IMR-90 (cell line): ENCODE results near the gene DBP. TPM values are rescaled to one million over a fixed set of nuclear protein-coding genes. Genes with fewer than 3 reads are reported as not detected.

Experiments used
- ATAC-seq: fragments of 200-7000 bp; cut with Tn5 transposase; 2 replicates; pipeline ENCODE4 v1.9.1; 2020; ENCODE audit warnings: low read depth, mild to moderate bottlenecking, moderate library complexity
- BruUV-seq: library from RNA; stranded (reverse); fragments of 400-500 nt; replicated peaks from 2 replicates; lab custom pipeline; 2021; lab: Mats Ljungman, UMichigan
- CTCF ChIA-PET: fragments of 300-600 bp; formaldehyde crosslinking; extraction: SDS; loops from one replicate; lab custom pipeline; 2021; ENCODE audit warnings: antibody characterized with exemption; lab: Yijun Ruan, JAX
- POLR2A ChIA-PET: fragments of 300-600 bp; sonication (Branson Sonifier 250); formaldehyde crosslinking; loops from one replicate; lab custom pipeline; 2022; ENCODE audit warnings: antibody characterized with exemption; ENCODE audit not compliant: unreplicated experiment; lab: Charles Lee
- DNase-seq: peaks from one replicate; pipeline ENCODE4 v3.0.0; 2013
- H2AFZ ChIP-seq: replicated peaks from 2 replicates; pipeline ENCODE3; 2013; ENCODE audit warnings: low read length, mild to moderate bottlenecking; ENCODE audit not compliant: poor library complexity
- H2AK5ac ChIP-seq: 2 replicates; pipeline ENCODE4 v1.6.1; 2013; ENCODE audit warnings: low read depth, low read length, inconsistent platforms
- H2AK9ac ChIP-seq: replicated peaks from 2 replicates; pipeline ENCODE3; 2013; ENCODE audit warnings: mild to moderate bottlenecking, low read depth, low read length, moderate library complexity; ENCODE audit not compliant: poor library complexity
- H2BK120ac ChIP-seq: 2 replicates; pipeline ENCODE4 v1.6.1; 2013; ENCODE audit warnings: low read depth, low read length, inconsistent platforms
- H2BK15ac ChIP-seq: 3 replicates; pipeline ENCODE4 v1.6.1; 2013; ENCODE audit warnings: low read depth, low read length, inconsistent platforms
- H2BK20ac ChIP-seq: 2 replicates; pipeline ENCODE4 v1.6.1; 2013; ENCODE audit warnings: low read depth, mild to moderate bottlenecking, inconsistent platforms, low read length, moderate library complexity
- H2BK5ac ChIP-seq: 2 replicates; pipeline ENCODE4 v1.6.1; 2013; ENCODE audit warnings: mild to moderate bottlenecking, low read depth, low read length, inconsistent platforms; ENCODE audit not compliant: poor library complexity, severe bottlenecking
- H3K14ac ChIP-seq: replicated peaks from 2 replicates; pipeline ENCODE4 v1.6.1; 2013; ENCODE audit warnings: low read depth, low read length, inconsistent platforms
- H3K18ac ChIP-seq: 2 replicates; pipeline ENCODE4 v1.6.1; 2013; ENCODE audit warnings: low read depth, low read length, control low read depth
- H3K23ac ChIP-seq: 2 replicates; pipeline ENCODE4 v1.6.1; 2013; ENCODE audit warnings: low read depth, low read length, inconsistent platforms
- H3K27ac ChIP-seq: 2 replicates; pipeline ENCODE4 v1.5.1; 2013; ENCODE audit warnings: mild to moderate bottlenecking, control low read depth, low read length; ENCODE audit not compliant: insufficient read depth
- H3K27me3 ChIP-seq: 2 replicates; pipeline ENCODE4 v1.6.1; 2013; ENCODE audit warnings: low read length; ENCODE audit not compliant: control insufficient read depth, insufficient read depth
- H3K36me3 ChIP-seq: 2 replicates; pipeline ENCODE4 v1.6.1; 2013; ENCODE audit warnings: low read length, mixed read lengths; ENCODE audit not compliant: control insufficient read depth, insufficient read depth
- H3K4ac ChIP-seq: 2 replicates; pipeline ENCODE4 v1.6.1; 2013; ENCODE audit warnings: low read depth, low read length, inconsistent platforms
- H3K4me1 ChIP-seq: 2 replicates; pipeline ENCODE4 v1.6.1; 2013; ENCODE audit warnings: low read length, mixed read lengths; ENCODE audit not compliant: control insufficient read depth, insufficient read depth
- H3K4me2 ChIP-seq: 2 replicates; pipeline ENCODE4 v1.6.1; 2013; ENCODE audit warnings: low read depth, mild to moderate bottlenecking, control low read depth, low read length, moderate library complexity
- H3K4me3 ChIP-seq: 2 replicates; pipeline ENCODE4 v1.5.1; 2013; ENCODE audit warnings: low read depth, mild to moderate bottlenecking, control low read depth, low read length, moderate library complexity; ENCODE audit not compliant: insufficient read depth
- H3K56ac ChIP-seq: 2 replicates; pipeline ENCODE4 v1.6.1; 2013; ENCODE audit warnings: low read length, inconsistent platforms; ENCODE audit not compliant: insufficient read depth; ENCODE audit errors: extremely low read depth
- H3K79me1 ChIP-seq, 2 experiments: 2 replicates each; pipeline ENCODE4 v1.6.1; 2013; ENCODE audit warnings: low read length in 2 of 2, inconsistent platforms in 1 of 2, low read depth in 1 of 2
- H3K9ac ChIP-seq: 2 replicates; pipeline ENCODE4 v1.6.1; 2013; ENCODE audit warnings: low read depth, low read length, control low read depth
- H3K9me1 ChIP-seq: 2 replicates; pipeline ENCODE4 v1.6.1; 2013; ENCODE audit warnings: low read length, inconsistent platforms; ENCODE audit not compliant: insufficient read depth
- H3K9me3 ChIP-seq: 2 replicates; pipeline ENCODE4 v1.6.1; 2013; ENCODE audit warnings: low read length; ENCODE audit not compliant: control insufficient read depth, insufficient read depth
- H4K20me1 ChIP-seq: 2 replicates; pipeline ENCODE4 v1.6.1; 2013; ENCODE audit warnings: low read length, inconsistent platforms; ENCODE audit not compliant: insufficient read depth
- H4K5ac ChIP-seq: 2 replicates; pipeline ENCODE4 v1.6.1; 2013; ENCODE audit warnings: mild to moderate bottlenecking, low read depth, low read length, control low read depth
- H4K8ac ChIP-seq, 2 experiments: 2 replicates each; pipeline ENCODE4 v1.6.1; 2013; ENCODE audit warnings: low read depth in 2 of 2, low read length in 2 of 2, control low read depth in 1 of 2, inconsistent platforms in 1 of 2
- H4K91ac ChIP-seq: 2 replicates; pipeline ENCODE4 v1.6.1; 2013; ENCODE audit warnings: low read depth, low read length, inconsistent platforms; ENCODE audit not compliant: insufficient read depth
- BHLHE40 ChIP-seq: fragments of 150-350 bp; IDR thresholded peaks from 2 replicates; pipeline ENCODE4 v1.6.1; 2016; ENCODE audit warnings: mild to moderate bottlenecking, low read depth, low read length
- CEBPB ChIP-seq: IDR thresholded peaks from 2 replicates; pipeline ENCODE4 v1.6.1; 2012; ENCODE audit warnings: low read depth, low read length, improper control_type of control experiment
- CHD1 ChIP-seq: IDR thresholded peaks from 2 replicates; pipeline ENCODE4 v1.6.1; 2012; ENCODE audit warnings: low read depth, low read length, improper control_type of control experiment
- CTCF ChIP-seq: conservative IDR thresholded peaks from 2 replicates; pipeline ENCODE4 v1.5.1; 2012; ENCODE audit warnings: mild to moderate bottlenecking, low read depth, low read length, improper control_type of control experiment
- ELK1 ChIP-seq: fragments of 150-350 bp; IDR thresholded peaks from 2 replicates; pipeline ENCODE4 v1.6.1; 2016; ENCODE audit warnings: low read depth, mild to moderate bottlenecking, low read length, moderate library complexity, borderline replicate concordance
- FOS ChIP-seq: fragments of 150-350 bp; IDR thresholded peaks from 2 replicates; pipeline ENCODE4 v1.6.1; 2016; ENCODE audit warnings: low read depth, low read length
- MAFK ChIP-seq: IDR thresholded peaks from 2 replicates; pipeline ENCODE4 v1.6.1; 2012; ENCODE audit warnings: low read depth, low read length, improper control_type of control experiment
- MAZ ChIP-seq: IDR thresholded peaks from 2 replicates; pipeline ENCODE4 v1.6.1; 2012; ENCODE audit warnings: low read depth, mild to moderate bottlenecking, low read length, improper control_type of control experiment, moderate library complexity, borderline replicate concordance
- MXI1 ChIP-seq: IDR thresholded peaks from 2 replicates; pipeline ENCODE4 v1.6.1; 2012; ENCODE audit warnings: low read depth, mild to moderate bottlenecking, low read length, moderate library complexity, borderline replicate concordance
- NFE2L2 ChIP-seq: fragments of 150-350 bp; IDR thresholded peaks from 2 replicates; pipeline ENCODE4 v1.6.1; 2016; ENCODE audit warnings: low read depth, mild to moderate bottlenecking, low read length
- POLR2A ChIP-seq: IDR thresholded peaks from 2 replicates; pipeline ENCODE4 v1.6.1; 2012; ENCODE audit warnings: mild to moderate bottlenecking, low read depth, low read length
- RAD21 ChIP-seq: IDR thresholded peaks from 2 replicates; pipeline ENCODE4 v1.6.1; 2012; ENCODE audit warnings: low read length, improper control_type of control experiment
- RCOR1 ChIP-seq: IDR thresholded peaks from 2 replicates; pipeline ENCODE4 v1.6.1; 2012; ENCODE audit warnings: mild to moderate bottlenecking, low read length, improper control_type of control experiment; ENCODE audit not compliant: insufficient replicate concordance
- RFX5 ChIP-seq: IDR thresholded peaks from 2 replicates; pipeline ENCODE4 v1.8.0; 2012; ENCODE audit warnings: low read depth, mild to moderate bottlenecking, low read length, moderate library complexity
- SMC3 ChIP-seq: fragments of 150-350 bp; IDR thresholded peaks from 2 replicates; pipeline ENCODE4 v1.6.1; 2016; ENCODE audit warnings: low read depth, mild to moderate bottlenecking, antibody characterized with exemption, low read length, moderate library complexity
- USF2 ChIP-seq: fragments of 150-350 bp; IDR thresholded peaks from 2 replicates; pipeline ENCODE4 v1.6.1; 2017; ENCODE audit warnings: mild to moderate bottlenecking, antibody characterized with exemption, low read length, low read depth
- WGBS, 2 experiments: methylation state at CpG; one replicate each; pipeline versions ENCODE4 v1.1.5 to v1.1.7; 2013; ENCODE audit warnings: missing lambda C conversion rate in 2 of 2; ENCODE audit not compliant: insufficient read length in 1 of 2; ENCODE audit errors: extremely low coverage in 2 of 2; 5-methylcytosine and 5-hydroxymethylcytosine counted together
- dilution Hi-C: fragments of 300-500 bp; cut with HindIII; formaldehyde crosslinking; loops from one replicate; pipeline ENCODE4 v1.14.3; 2018; ENCODE audit warnings: low sequenced_read_pairs; ENCODE audit not compliant: unreplicated experiment
- in situ Hi-C: fragments of 300-500 bp; cut with MboI; formaldehyde crosslinking; loops from 3 replicates; pipeline ENCODE4 v1.14.3; 2019; ENCODE audit warnings: low sequenced_read_pairs, inconsistent platforms, mixed read lengths
- intact Hi-C: fragments of 100-400 bp; cut with micrococcal nuclease; formaldehyde crosslinking; loops from 2 replicates; pipeline ENCODE4 v1.10.0; 2022
- polyA plus RNA-seq, 3 experiments: library from polyadenylated mRNA; depleted of rRNA; stranded (reverse); fragments of >200 nt; gene quantifications; 2 replicates each; pipeline ENCODE4 v1.2.3, GENCODE V29; 2012; ENCODE audit warnings: low replicate concordance in 1 of 3
- total RNA-seq: library from RNA; depleted of rRNA; stranded (reverse); fragments of >200 nt; gene quantifications from 2 replicates; pipeline ENCODE4 v1.2.3, GENCODE V29; 2012

Gene DBP
- total and polyA plus RNA-seq, 2 of the 4 experiments (the other 2 are of a cell fraction): 3.0 to 3.6 TPM

- dilution Hi-C loops: no loop called here
- WGBS, 2 experiments: 83% methylated on average over 2 of the region's 12 CpGs; no CpG with 5 or more reads in 1 of the 2 experiments
- CTCF ChIA-PET: no interaction called here
Observed at GRCh38 chr19:48650974-48651682, 13.9 kb upstream of the DBP start.

More at GRCh38 chr19:48650974-48651682, 13.9 kb upstream of the DBP start:
- no peak overlapping the region for H4K5ac ChIP-seq
- no peaks in the 10 kb centered on the region for H3K79me1 ChIP-seq
- no peak overlapping the region for H2AFZ ChIP-seq
- intact Hi-C loops (no loop called here), in situ Hi-C loops (no loop called here)
- no peak overlapping the region for H3K4me2 ChIP-seq
- no peak overlapping the region for H2BK5ac ChIP-seq
- H3K18ac ChIP-seq: no peak overlapping the region
- no peaks in the 10 kb centered on the region; the same call in 1 of the 2 replicates for H3K9me1 ChIP-seq
- DNase-seq (no peak), ATAC-seq (no peak)
- H2BK20ac ChIP-seq: no peak overlapping the region
- H3K4ac ChIP-seq: no peak overlapping the region
- H4K8ac ChIP-seq: no peak overlapping the region
- no peak overlapping the region for H3K27ac ChIP-seq
- no peak overlapping the region for H4K91ac ChIP-seq
- no peak overlapping the region for H2AK5ac ChIP-seq
- H4K20me1 ChIP-seq: no peaks in the 10 kb centered on the region
- TF ChIP-seq MAFK (no peak), CHD1 (no peak), POLR2A (no peak), RFX5 (no peak), CEBPB (no peak), RCOR1 (no peak), SMC3 (no peak), RAD21 (no peak), MAZ (no peak), MXI1 (no peak), NFE2L2 (no peak), BHLHE40 (no peak), USF2 (no peak), CTCF (no peak), ELK1 (no peak), FOS (no peak)
- no peak overlapping the region for H3K23ac ChIP-seq
- no peaks in the 10 kb centered on the region; the same call in 1 of the 2 replicates for H3K4me1 ChIP-seq
- H3K9me3 ChIP-seq: peaks cover 3% of the 10 kb centered on the region; the same call in 1 of the 2 replicates
- no peak overlapping the region for H3K14ac ChIP-seq
- H3K36me3 ChIP-seq: no peaks in the 10 kb centered on the region
- POLR2A ChIA-PET: no interaction called here
- no peak overlapping the region for H2AK9ac ChIP-seq
- H3K9ac ChIP-seq: no peak overlapping the region
- peaks cover 4% of the 10 kb centered on the region; the same call in 1 of the 2 replicates for H3K27me3 ChIP-seq
- no peak overlapping the region for H2BK15ac ChIP-seq
- no peak overlapping the region for H2BK120ac ChIP-seq
- no peak overlapping the region for H3K56ac ChIP-seq
- no peak overlapping the region for H3K4me3 ChIP-seq
- no TSS peak for BruUV-seq
